ENCODE results near the gene IRS2. TPM values are rescaled to one million over a fixed set of nuclear protein-coding genes. Genes with fewer than 3 reads are reported as not detected.
"Not testable (repeated sequence)": the region's sequence is repeated elsewhere in the genome, so short reads cannot be mapped to it uniquely, and the experiment has no call there.

Gene IRS2, protein sequence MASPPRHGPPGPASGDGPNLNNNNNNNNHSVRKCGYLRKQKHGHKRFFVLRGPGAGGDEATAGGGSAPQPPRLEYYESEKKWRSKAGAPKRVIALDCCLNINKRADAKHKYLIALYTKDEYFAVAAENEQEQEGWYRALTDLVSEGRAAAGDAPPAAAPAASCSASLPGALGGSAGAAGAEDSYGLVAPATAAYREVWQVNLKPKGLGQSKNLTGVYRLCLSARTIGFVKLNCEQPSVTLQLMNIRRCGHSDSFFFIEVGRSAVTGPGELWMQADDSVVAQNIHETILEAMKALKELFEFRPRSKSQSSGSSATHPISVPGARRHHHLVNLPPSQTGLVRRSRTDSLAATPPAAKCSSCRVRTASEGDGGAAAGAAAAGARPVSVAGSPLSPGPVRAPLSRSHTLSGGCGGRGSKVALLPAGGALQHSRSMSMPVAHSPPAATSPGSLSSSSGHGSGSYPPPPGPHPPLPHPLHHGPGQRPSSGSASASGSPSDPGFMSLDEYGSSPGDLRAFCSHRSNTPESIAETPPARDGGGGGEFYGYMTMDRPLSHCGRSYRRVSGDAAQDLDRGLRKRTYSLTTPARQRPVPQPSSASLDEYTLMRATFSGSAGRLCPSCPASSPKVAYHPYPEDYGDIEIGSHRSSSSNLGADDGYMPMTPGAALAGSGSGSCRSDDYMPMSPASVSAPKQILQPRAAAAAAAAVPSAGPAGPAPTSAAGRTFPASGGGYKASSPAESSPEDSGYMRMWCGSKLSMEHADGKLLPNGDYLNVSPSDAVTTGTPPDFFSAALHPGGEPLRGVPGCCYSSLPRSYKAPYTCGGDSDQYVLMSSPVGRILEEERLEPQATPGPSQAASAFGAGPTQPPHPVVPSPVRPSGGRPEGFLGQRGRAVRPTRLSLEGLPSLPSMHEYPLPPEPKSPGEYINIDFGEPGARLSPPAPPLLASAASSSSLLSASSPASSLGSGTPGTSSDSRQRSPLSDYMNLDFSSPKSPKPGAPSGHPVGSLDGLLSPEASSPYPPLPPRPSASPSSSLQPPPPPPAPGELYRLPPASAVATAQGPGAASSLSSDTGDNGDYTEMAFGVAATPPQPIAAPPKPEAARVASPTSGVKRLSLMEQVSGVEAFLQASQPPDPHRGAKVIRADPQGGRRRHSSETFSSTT (N-terminal part only)
- 9.7 TPM for total RNA-seq
- long read RNA-seq, full-length matches to known transcripts, result 1 of 2 reads
- long read RNA-seq, partial matches to known transcripts, result 0 of 2 reads
- long read RNA-seq, other reads (novel, unspliced or antisense), result 1 of 2 reads

DNA sequence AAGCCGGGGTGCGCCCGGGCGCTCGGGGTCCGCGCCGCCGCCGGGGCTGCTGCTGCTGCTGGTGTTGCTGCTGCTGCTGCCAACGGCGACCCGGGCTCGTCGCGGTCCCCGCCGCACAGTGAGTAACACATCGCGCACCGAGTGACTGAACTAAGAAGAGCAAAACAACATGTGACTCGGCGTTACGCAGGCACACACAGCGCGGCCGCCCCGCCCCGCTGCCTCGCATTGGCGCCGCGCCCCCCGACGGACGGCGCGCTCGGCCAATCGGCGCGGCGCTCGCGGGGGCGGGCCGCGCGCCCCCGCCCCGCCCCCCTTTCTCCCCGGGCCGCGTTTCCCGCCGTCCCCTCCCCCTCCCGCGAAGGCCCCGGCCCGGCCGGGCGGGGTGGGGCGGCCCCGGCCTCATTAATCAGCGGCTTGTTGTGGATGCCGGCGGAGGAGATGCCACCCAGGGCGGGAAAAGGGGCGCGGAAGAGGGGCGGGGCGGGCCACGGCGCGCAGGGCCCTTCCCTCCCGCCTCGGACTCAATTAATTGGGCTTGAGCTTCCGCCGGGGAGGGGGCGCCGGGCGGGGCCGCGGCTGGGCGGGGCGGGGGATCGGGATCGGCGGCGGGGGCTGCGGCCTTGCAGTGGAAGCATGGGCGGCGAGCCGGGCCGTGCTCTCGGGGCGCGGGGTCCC lies at the start of gene IRS2:
Gene IRS2 (minus strand): TSS at position 127 of the 678 bp plus-strand sequence. CDS start 530 bp downstream, outside the sequence.
- peak; percentile 86 for ATAC-seq
- DNase-seq (ENCODE audit: missing footprints), result peak; percentile 96
- intact Hi-C loops (cut with DNase I), result loop anchor here (5.0 kb wide), 2 partner anchors 81 to 321 kb away; no protein-coding TSS in a partner anchor

- ATAC-seq, result no peak
- intact Hi-C loops (cut with DNase I), result no loop called here
- no peak for DNase-seq (ENCODE audit: missing footprints)
Measured at GRCh38 chr13:109834973-109835720, 48.8 kb upstream of the IRS2 start.

- no peak for ATAC-seq
- intact Hi-C loops (cut with DNase I), result no loop called here
- no peak for DNase-seq (ENCODE audit: missing footprints)
Measured at GRCh38 chr13:109833940-109834339, 47.6 kb upstream of the IRS2 start.

GRCh38 chr13:109833071-109833470 lies 46.7 kb upstream of the IRS2 start:
- no peak for DNase-seq (ENCODE audit: missing footprints)
- intact Hi-C loops (cut with DNase I), result no loop called here
- ATAC-seq, result no peak

- ATAC-seq; intact Hi-C loops (cut with DNase I); DNase-seq (ENCODE audit: missing footprints): not testable (repeated sequence)
Measured at GRCh38 chr13:109828591-109829316, 42.4 kb upstream of the IRS2 start.

- ATAC-seq; DNase-seq (ENCODE audit: missing footprints); intact Hi-C loops (cut with DNase I): not testable (repeated sequence)
Measured at GRCh38 chr13:109823201-109823600, 36.8 kb upstream of the IRS2 start.

- intact Hi-C loops (cut with DNase I), result no loop called here
- ATAC-seq, result no peak
- DNase-seq (ENCODE audit: missing footprints), result no peak
Measured at GRCh38 chr13:109821103-109821502, 34.7 kb upstream of the IRS2 start.

- no peak for ATAC-seq
- intact Hi-C loops (cut with DNase I), result no loop called here
- no peak for DNase-seq (ENCODE audit: missing footprints)
Measured at GRCh38 chr13:109819874-109820273, 33.5 kb upstream of the IRS2 start.

- DNase-seq (ENCODE audit: missing footprints) (no peak), ATAC-seq (no peak)
- intact Hi-C loops (cut with DNase I), result no loop called here
Measured at GRCh38 chr13:109818886-109819285, 32.5 kb upstream of the IRS2 start.

DNA sequence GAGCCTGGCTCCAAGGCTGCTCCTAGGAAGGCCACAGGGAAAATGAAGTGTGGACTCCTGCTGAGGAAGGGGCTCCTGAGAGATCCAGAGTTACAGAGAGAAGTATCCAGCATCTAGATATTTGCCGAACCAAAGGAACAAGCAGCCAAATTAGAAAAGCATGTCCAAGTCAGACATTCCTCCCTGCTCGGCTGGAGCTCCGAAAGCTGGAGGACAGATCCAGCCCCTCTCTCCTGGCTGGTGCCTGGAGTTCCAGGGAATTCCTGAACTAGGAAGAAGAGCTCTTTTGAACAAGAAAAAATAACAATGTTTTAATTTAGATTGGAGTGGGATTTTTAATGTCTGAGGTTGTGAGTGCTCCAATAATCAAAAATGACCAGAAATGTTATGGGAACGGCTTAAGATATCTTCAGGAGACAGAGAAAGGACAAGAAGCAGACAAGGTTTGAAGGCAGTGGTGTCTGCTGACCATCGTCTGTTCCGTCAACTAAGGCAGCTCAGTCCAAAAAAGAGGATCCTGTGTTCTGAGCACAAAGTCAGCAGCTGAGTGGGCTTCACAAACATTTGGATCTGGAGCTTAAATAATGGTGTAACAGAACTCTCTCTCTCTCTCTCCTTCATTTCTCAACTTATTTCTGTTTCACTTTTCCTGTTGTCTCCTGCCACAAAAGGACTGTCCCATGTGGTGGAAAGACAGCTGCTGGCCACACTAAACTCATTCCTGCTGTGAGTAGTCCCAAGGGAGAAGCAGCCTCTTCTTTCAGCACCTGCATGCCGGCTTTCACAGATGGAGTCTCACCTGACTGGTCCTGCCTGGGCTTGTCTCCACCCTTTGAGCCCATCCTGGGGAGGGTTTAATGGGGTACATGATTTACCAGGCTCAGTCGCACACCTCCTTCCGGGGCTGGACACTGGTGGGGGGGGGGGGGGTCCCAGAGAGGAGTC lies 31.5 kb upstream of the IRS2 start:
- intact Hi-C loops (cut with DNase I), result no loop called here
- ATAC-seq (no peak), DNase-seq (ENCODE audit: missing footprints) (no peak)

GRCh38 chr13:109816808-109817203 lies 30.4 kb upstream of the IRS2 start:
- intact Hi-C loops (cut with DNase I), result no loop called here
- DNase-seq (ENCODE audit: missing footprints), result no peak
- ATAC-seq, result no peak

- intact Hi-C loops (cut with DNase I), result no loop called here
- ATAC-seq (no peak), DNase-seq (ENCODE audit: missing footprints) (no peak)
Measured at GRCh38 chr13:109816112-109816807, 29.9 kb upstream of the IRS2 start.

DNA sequence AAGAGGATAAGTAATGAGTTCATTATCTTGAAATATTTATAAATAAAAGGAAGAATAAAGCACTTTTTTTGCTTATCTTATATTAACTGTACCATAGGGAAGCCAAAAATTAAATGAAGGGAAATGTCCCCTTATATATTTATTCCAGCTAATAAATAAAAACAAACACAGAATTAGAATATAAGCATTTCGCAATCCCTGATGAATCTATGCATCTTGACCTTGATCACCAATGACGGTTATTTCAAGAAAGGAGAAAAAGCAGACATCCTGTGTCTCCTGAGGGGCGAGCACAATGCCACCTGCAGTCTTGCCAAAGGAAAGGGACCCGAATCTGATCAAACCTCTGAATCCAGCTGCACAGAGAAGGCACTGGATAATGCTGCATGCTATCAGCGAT lies 29.3 kb upstream of the IRS2 start:
- ATAC-seq (no peak), DNase-seq (ENCODE audit: missing footprints) (no peak)
- intact Hi-C loops (cut with DNase I), result no loop called here

- no peak for ATAC-seq
- intact Hi-C loops (cut with DNase I), result no loop called here
- DNase-seq (ENCODE audit: missing footprints), result no peak
Measured at GRCh38 chr13:109813663-109814062, 27.3 kb upstream of the IRS2 start.

DNA sequence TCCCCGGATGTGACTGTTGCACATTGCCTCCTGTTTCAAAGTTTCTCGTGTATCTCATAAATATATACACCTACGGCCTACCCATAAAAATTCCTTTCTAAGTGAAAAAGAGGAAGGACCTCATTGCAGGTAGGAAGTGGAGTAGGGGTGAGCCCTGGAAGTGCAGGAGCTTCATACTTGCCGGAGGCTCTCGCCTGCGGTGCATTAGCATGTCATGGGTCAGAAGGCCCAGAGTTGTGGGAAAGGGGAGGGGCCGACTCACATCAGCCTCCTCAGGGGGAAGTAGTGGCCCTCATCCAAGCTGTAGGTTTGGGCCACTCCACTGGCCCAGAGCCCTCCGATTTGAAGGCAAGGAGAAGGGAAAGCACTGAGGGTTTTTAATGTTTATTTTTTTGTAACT lies 26.0 kb upstream of the IRS2 start:
- intact Hi-C loops (cut with DNase I), result no loop called here
- no peak for DNase-seq (ENCODE audit: missing footprints)
- no peak for ATAC-seq

All from Right ventricle myocardium inferior (tissue), 1 donor.